H1 (cell line): ENCODE results near the gene VAX1. TPM values are rescaled to one million over a fixed set of nuclear protein-coding genes. Genes with fewer than 3 reads are reported as not detected.

Experiments
- CTCF ChIA-PET: fragments of 300-600 bp; sonication (Branson Sonifier 250); formaldehyde crosslinking; loops from one replicate; lab custom pipeline; 2021; ENCODE audit not compliant: partially characterized antibody; lab: Charles Lee
- POLR2A ChIA-PET: fragments of 300-600 bp; sonication (Branson Sonifier 250); formaldehyde crosslinking; loops from one replicate; lab custom pipeline; 2021; ENCODE audit warnings: inconsistent platforms; ENCODE audit not compliant: partially characterized antibody; lab: Charles Lee
- DNase-seq, 2 experiments: peaks; one replicate each; pipeline versions ENCODE4 v3.0.0 to v3.0.0-alpha.2; 2010 to 2022; ENCODE audit warnings: low spot score in 2 of 2, low read depth in 1 of 2, mixed read lengths in 1 of 2
- FAIRE-seq: peaks from 2 replicates; lab custom pipeline; 2011; peaks lifted over from hg19 to GRCh38; lab: Jason Lieb, UNC
- H2AFZ ChIP-seq: 2 replicates; pipeline ENCODE4 v1.8.1; 2012; ENCODE audit warnings: low read length, inconsistent platforms
- H2AK5ac ChIP-seq: 2 replicates; pipeline ENCODE4 v1.6.1; 2013; ENCODE audit warnings: low read depth, low read length
- H2BK120ac ChIP-seq: replicated peaks from 2 replicates; pipeline ENCODE3; 2013; ENCODE audit warnings: low read depth, low read length, inconsistent platforms
- H2BK12ac ChIP-seq: 2 replicates; pipeline ENCODE4 v1.6.1; 2013; ENCODE audit warnings: low read depth, low read length
- H2BK15ac ChIP-seq: 2 replicates; pipeline ENCODE4 v1.6.1; 2013; ENCODE audit warnings: low read length
- H2BK20ac ChIP-seq: 2 replicates; pipeline ENCODE4 v1.6.1; 2013; ENCODE audit warnings: low read length
- H2BK5ac ChIP-seq: 2 replicates; pipeline ENCODE4 v1.6.1; 2013; ENCODE audit warnings: low read depth, low read length
- H3K14ac ChIP-seq: 2 replicates; pipeline ENCODE4 v1.6.1; 2013; ENCODE audit warnings: inconsistent platforms; ENCODE audit not compliant: insufficient read length
- H3K18ac ChIP-seq: 2 replicates; pipeline ENCODE4 v1.6.1; 2013; ENCODE audit warnings: low read length; ENCODE audit errors: extremely low read depth
- H3K23ac ChIP-seq: 2 replicates; pipeline ENCODE4 v1.6.1; 2013; ENCODE audit warnings: inconsistent platforms; ENCODE audit not compliant: insufficient read length
- H3K23me2 ChIP-seq: 2 replicates; pipeline ENCODE4 v1.6.1; 2013; ENCODE audit warnings: low read depth, low read length
- H3K27ac ChIP-seq: 2 replicates; pipeline ENCODE4 v1.6.1; 2011; ENCODE audit warnings: low read depth, low read length, inconsistent platforms
- H3K27me3 ChIP-seq, 4 experiments: replicated peaks in 1 of 4; 1 replicate in 1 of 4; 2 replicates in 3 of 4; pipeline versions ENCODE4 v1.6.1 to v1.8.1; 2011 to 2013; ENCODE audit warnings: low read length in 3 of 4, mild to moderate bottlenecking in 3 of 4, inconsistent platforms in 2 of 4, mixed read lengths in 2 of 4, moderate library complexity in 1 of 4; ENCODE audit not compliant: control insufficient read depth in 3 of 4, insufficient read depth in 3 of 4; ENCODE audit errors: extremely low read depth in 1 of 4
- H3K36me3 ChIP-seq, 4 experiments: 2 replicates each; pipeline versions ENCODE4 v1.6.1 to v1.8.1; 2011 to 2013; ENCODE audit warnings: mild to moderate bottlenecking in 4 of 4, low read length in 3 of 4, moderate library complexity in 2 of 4, control low read depth in 1 of 4, inconsistent platforms in 1 of 4; ENCODE audit not compliant: insufficient read depth in 4 of 4, control insufficient read depth in 2 of 4
- H3K4ac ChIP-seq: replicated peaks from 2 replicates; pipeline ENCODE3; 2013; ENCODE audit warnings: low read length, low read depth, mixed read lengths, inconsistent platforms; ENCODE audit not compliant: insufficient read length
- H3K4me1 ChIP-seq, 4 experiments: replicated peaks in 1 of 4; 1 replicate in 1 of 4; 2 replicates in 3 of 4; pipeline versions ENCODE4 v1.6.1 to v1.8.1; 2011 to 2013; ENCODE audit warnings: low read length in 3 of 4, inconsistent platforms in 2 of 4, mixed read lengths in 1 of 4; ENCODE audit not compliant: insufficient read depth in 4 of 4, control insufficient read depth in 3 of 4
- H3K4me2 ChIP-seq, 2 experiments: 2 replicates each; pipeline versions ENCODE4 v1.6.1 to v1.8.1; 2011 to 2013; ENCODE audit warnings: low read depth in 2 of 2, low read length in 2 of 2, control low read depth in 1 of 2, inconsistent platforms in 1 of 2, mild to moderate bottlenecking in 1 of 2; ENCODE audit not compliant: insufficient read depth in 1 of 2
- H3K4me3 ChIP-seq, 4 experiments: fragments of 200-600, 300-600 bp in 1 of 4; sonication (generic), shearing (Covaris generic), sonication (Bioruptor Twin) in 1 of 4; 2 replicates each; pipeline versions ENCODE4 v1.5.1 to v1.8.1; 2011 to 2016; ENCODE audit warnings: low read length in 4 of 4, low read depth in 3 of 4, control low read depth in 2 of 4, inconsistent platforms in 2 of 4, mild to moderate bottlenecking in 2 of 4, mixed read lengths in 1 of 4, moderate library complexity in 1 of 4; ENCODE audit not compliant: insufficient read depth in 2 of 4; ENCODE audit errors: extremely low read depth in 1 of 4
- H3K56ac ChIP-seq: replicated peaks from 2 replicates; pipeline ENCODE3; 2013; ENCODE audit warnings: low read depth, mild to moderate bottlenecking, mixed read lengths, low read length, inconsistent platforms; ENCODE audit not compliant: insufficient read length
- H3K79me1 ChIP-seq: 2 replicates; pipeline ENCODE4 v1.6.1; 2013; ENCODE audit warnings: low read depth, low read length, control low read depth
- H3K79me2 ChIP-seq, 2 experiments: 2 replicates each; pipeline versions ENCODE4 v1.6.1 to v1.8.1; 2012 to 2013; ENCODE audit warnings: low read length in 2 of 2, mild to moderate bottlenecking in 2 of 2, inconsistent platforms in 1 of 2; ENCODE audit not compliant: insufficient read depth in 2 of 2, control insufficient read depth in 1 of 2
- H3K9ac ChIP-seq, 4 experiments: replicated peaks in 1 of 4; 1 replicate in 1 of 4; 2 replicates in 3 of 4; pipeline versions ENCODE4 v1.6.1 to v1.8.1; 2011 to 2013; ENCODE audit warnings: low read depth in 3 of 4, low read length in 3 of 4, control low read depth in 2 of 4, mild to moderate bottlenecking in 2 of 4, moderate library complexity in 2 of 4, inconsistent platforms in 1 of 4; ENCODE audit errors: extremely low read depth in 1 of 4
- H3K9me3 ChIP-seq, 2 experiments: 2 replicates each; pipeline versions ENCODE4 v1.6.1 to v1.8.1; 2012 to 2013; ENCODE audit warnings: mild to moderate bottlenecking in 2 of 2, moderate library complexity in 2 of 2, control low read depth in 1 of 2, inconsistent platforms in 1 of 2, low read depth in 1 of 2, low read length in 1 of 2, mixed read lengths in 1 of 2; ENCODE audit not compliant: insufficient read depth in 2 of 2
- H4K20me1 ChIP-seq, 2 experiments: replicated peaks in 1 of 2; 2 replicates each; pipeline versions ENCODE3 to v1.8.1; 2011 to 2013; ENCODE audit warnings: inconsistent platforms in 2 of 2, low read length in 2 of 2, mild to moderate bottlenecking in 1 of 2; ENCODE audit not compliant: insufficient read depth in 2 of 2, control insufficient read depth in 1 of 2
- H4K5ac ChIP-seq: 2 replicates; pipeline ENCODE4 v1.6.1; 2013; ENCODE audit warnings: low read length, low read depth, mixed read lengths, inconsistent platforms; ENCODE audit not compliant: insufficient read length
- H4K8ac ChIP-seq: 2 replicates; pipeline ENCODE4 v1.8.0; 2013; ENCODE audit warnings: mild to moderate bottlenecking, moderate library complexity, low read length, inconsistent platforms; ENCODE audit not compliant: insufficient read depth; ENCODE audit errors: extremely low read depth
- H4K91ac ChIP-seq: replicated peaks from 2 replicates; pipeline ENCODE3; 2013; ENCODE audit warnings: low read length, mixed read lengths, inconsistent platforms; ENCODE audit not compliant: insufficient read length
- E2F6 ChIP-seq: IDR thresholded peaks from 2 replicates; pipeline ENCODE4 v1.6.1; 2012; ENCODE audit warnings: inconsistent platforms
- EGR1 ChIP-seq: IDR thresholded peaks from 2 replicates; pipeline ENCODE4 v1.6.1; 2011; ENCODE audit warnings: low read depth, low read length, borderline replicate concordance
- NANOG ChIP-seq: IDR thresholded peaks from 2 replicates; pipeline ENCODE4 v1.6.1; 2011; ENCODE audit warnings: low read length, low read depth, mild to moderate bottlenecking, inconsistent platforms; ENCODE audit not compliant: insufficient read depth, poor library complexity, severe bottlenecking
- RBBP5 ChIP-seq: IDR thresholded peaks from 2 replicates; pipeline ENCODE4 v1.7.1; 2012; ENCODE audit warnings: low read depth, mild to moderate bottlenecking, inconsistent platforms, low read length, moderate library complexity, borderline replicate concordance
- RNF2 ChIP-seq: fragments of 200-900, 300-1000 bp; sonication (generic); IDR thresholded peaks from 2 replicates; pipeline ENCODE4 v1.7.1; 2016; ENCODE audit warnings: borderline replicate concordance, low read depth, mild to moderate bottlenecking, antibody characterized with exemption, low read length; ENCODE audit not compliant: poor library complexity, severe bottlenecking; ENCODE audit errors: missing control alignments
- SIX5 ChIP-seq: IDR thresholded peaks from 2 replicates; pipeline ENCODE4 v1.6.1; 2011; ENCODE audit warnings: mild to moderate bottlenecking, low read depth, low read length
- YY1 ChIP-seq: IDR thresholded peaks from 2 replicates; pipeline ENCODE4 v1.6.1; 2011; ENCODE audit warnings: low read depth, mild to moderate bottlenecking, low read length
- WGBS, 2 experiments: shearing (Covaris generic) in 1 of 2; methylation state at CpG; one replicate each; pipeline versions ENCODE4 v1.1.6 to v1.1.7; 2013 to 2015; ENCODE audit warnings: low lambda C conversion rate in 2 of 2, mixed read lengths in 2 of 2, inconsistent platforms in 1 of 2, low coverage in 1 of 2, missing lambda C conversion rate in 1 of 2; ENCODE audit not compliant: insufficient replicate concordance in 2 of 2, insufficient coverage in 1 of 2, insufficient read length in 1 of 2; ENCODE audit errors: extremely low coverage in 1 of 2, missing lambda C conversion rate in 1 of 2; 5-methylcytosine and 5-hydroxymethylcytosine counted together
- polyA plus RNA-seq, 7 experiments: library from polyadenylated mRNA; depleted of rRNA in 3 of 7; stranded (reverse) in 5 of 7; unstranded in 2 of 7; fragments of >200 nt in 5 of 7; fragments of 200-250 nt in 2 of 7; gene quantifications; 1 replicate in 5 of 7; 2 replicates in 1 of 7; 4 replicates in 1 of 7; pipeline versions ENCODE4 v1.2.1 to v1.2.3, GENCODE V29; 2011 to 2013; ENCODE audit warnings: missing spikeins in 2 of 7, mixed read lengths in 2 of 7
- total RNA-seq: library from RNA; stranded (reverse); fragmentation: NEBNext Ultra II Directional; extraction: Animal tissue kit (Norgen Biotek cat#: 25700); gene quantifications from 2 replicates; pipeline ENCODE4 v1.2.1, GENCODE V29; 2021
- TF ChIP-seq, protein P1 (sequence below): IDR thresholded peaks from 2 replicates; pipeline ENCODE4 v1.6.1; 2012; ENCODE audit warnings: low read length, inconsistent platforms

The VAX1 gene
- total and polyA plus RNA-seq, 2 of the 8 experiments (the other 6 are each of a cell fraction or from before 2014, with no cell fraction given): not detected

DNA sequence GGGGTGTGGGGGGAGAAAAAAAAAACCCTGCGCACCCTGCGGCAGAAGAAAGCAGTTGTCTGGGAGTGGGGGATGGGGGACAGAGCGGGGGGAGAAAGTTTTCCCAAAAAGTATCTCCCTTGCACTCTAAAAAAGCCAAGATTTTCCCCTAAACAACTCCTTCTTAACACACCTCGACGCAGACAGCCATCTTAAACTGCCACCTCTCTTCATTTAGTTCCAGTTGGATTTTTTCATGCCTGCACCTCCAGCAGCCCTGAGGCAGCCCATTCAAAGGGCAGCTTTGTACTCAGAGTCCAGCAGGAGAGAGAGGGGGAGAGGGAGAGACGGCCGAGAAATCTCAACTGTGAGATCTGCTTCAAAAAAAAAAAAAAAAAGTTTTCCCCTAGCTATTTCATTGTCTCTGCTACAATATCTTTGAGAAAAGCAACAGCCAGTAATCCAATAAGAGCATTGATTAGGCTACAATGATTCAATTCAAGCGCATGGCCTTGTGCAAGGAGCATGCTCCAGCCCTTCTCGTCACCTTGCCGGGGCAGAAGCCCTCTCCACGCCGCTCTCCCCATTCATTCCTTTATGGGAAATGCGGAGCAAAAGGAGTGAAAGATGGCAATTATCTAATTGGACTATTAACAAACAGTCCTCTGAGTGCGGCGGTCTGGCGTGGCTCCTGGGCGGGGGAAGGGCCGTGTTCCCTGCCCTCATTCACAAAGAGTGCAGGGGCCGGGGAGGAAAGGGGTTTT lies 939 bp upstream of the VAX1 start:
- ChIA-PET CTCF (interaction anchor here (1.1 to 13.8 kb wide), 6 partner anchors 10 to 398 kb away, joined by 3 to 212 read pairs (median 18); no protein-coding TSS in a partner anchor), POLR2A (interaction anchor here (1.1 to 2.7 kb wide), 4 partner anchors 8 to 29 kb away, joined by 3 to 13 read pairs (median 6); no protein-coding TSS in a partner anchor)
- H3K9me3 ChIP-seq: no peaks in the 10 kb centered on the region
- H2BK12ac ChIP-seq: no peak overlapping the region
- peak overlapping the region; percentile 78 for H3K18ac ChIP-seq
- no peak overlapping the region for H3K9ac ChIP-seq
- H3K27ac ChIP-seq: no peak overlapping the region
- 0 out of 2 replicates have a peak overlapping the region, but pooled peaks have one; percentile 61 for H2BK20ac ChIP-seq
- no peak overlapping the region for H2BK5ac ChIP-seq
- no peak overlapping the region for H3K23ac ChIP-seq
- H3K14ac ChIP-seq: no peak overlapping the region
- no peak for FAIRE-seq
- no peak overlapping the region for H3K56ac ChIP-seq
- H3K4ac ChIP-seq: no peak overlapping the region
- WGBS, 2 experiments: 1% methylated on average over 13 of the region's 19 CpGs; no CpG with 5 or more reads in 1 of the 2 experiments
- peak overlapping the region in 1 of 4 experiments; percentile 55; a peak in 2 of 8 replicates for H3K4me3 ChIP-seq
- no peak overlapping the region for H2AK5ac ChIP-seq
- peak in 1 of 2 experiments; percentile 64 for DNase-seq
- no peak overlapping the region for H2BK15ac ChIP-seq
- H4K20me1 ChIP-seq: peaks cover 8 to 10% of the 10 kb centered on the region in 2 experiments
- peaks cover 3 to 26% (median 13%) of the 10 kb centered on the region in 4 experiments for H3K4me1 ChIP-seq
- peak overlapping the region; percentile 68 to 78 for H3K4me2 ChIP-seq
- no peaks in the 10 kb centered on the region for H3K79me1 ChIP-seq
- peaks cover 0 to 7% (median 0%) of the 10 kb centered on the region in 4 experiments; a peak in 1 of 8 replicates for H3K36me3 ChIP-seq
- peaks cover 95 to 99% (median 97%) of the 10 kb centered on the region in 4 experiments for H3K27me3 ChIP-seq
- no peak overlapping the region for H4K91ac ChIP-seq
- H3K23me2 ChIP-seq: peaks cover 5% of the 10 kb centered on the region; the same call in 1 of the 2 replicates
- no peak overlapping the region for H4K8ac ChIP-seq
- H4K5ac ChIP-seq: no peak overlapping the region
- H3K79me2 ChIP-seq: no peaks in the 10 kb centered on the region
- no peak overlapping the region for H2AFZ ChIP-seq
- no peak overlapping the region for H2BK120ac ChIP-seq
- TF ChIP-seq SIX5 (no peak), NANOG (no peak), RBBP5 (no peak), YY1 (0 out of 2 replicates have a peak, but pooled peaks have one; percentile 32), EGR1 (no peak), RNF2 (peak; percentile 20), E2F6 (0 out of 2 replicates have a peak, but pooled peaks have one; percentile 15)
- TF ChIP-seq, protein P1, sequence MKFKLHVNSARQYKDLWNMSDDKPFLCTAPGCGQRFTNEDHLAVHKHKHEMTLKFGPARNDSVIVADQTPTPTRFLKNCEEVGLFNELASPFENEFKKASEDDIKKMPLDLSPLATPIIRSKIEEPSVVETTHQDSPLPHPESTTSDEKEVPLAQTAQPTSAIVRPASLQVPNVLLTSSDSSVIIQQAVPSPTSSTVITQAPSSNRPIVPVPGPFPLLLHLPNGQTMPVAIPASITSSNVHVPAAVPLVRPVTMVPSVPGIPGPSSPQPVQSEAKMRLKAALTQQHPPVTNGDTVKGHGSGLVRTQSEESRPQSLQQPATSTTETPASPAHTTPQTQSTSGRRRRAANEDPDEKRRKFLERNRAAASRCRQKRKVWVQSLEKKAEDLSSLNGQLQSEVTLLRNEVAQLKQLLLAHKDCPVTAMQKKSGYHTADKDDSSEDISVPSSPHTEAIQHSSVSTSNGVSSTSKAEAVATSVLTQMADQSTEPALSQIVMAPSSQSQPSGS: no peak
